ENCODE data around the gene LCORL. TPM values are rescaled to one million over a fixed set of nuclear protein-coding genes. Genes with fewer than 3 reads are reported as not detected.

Gene LCORL
- total RNA-seq, 4 donors from 2014 or later = 26.4 to 45.9 (median 33.8) TPM

DNA sequence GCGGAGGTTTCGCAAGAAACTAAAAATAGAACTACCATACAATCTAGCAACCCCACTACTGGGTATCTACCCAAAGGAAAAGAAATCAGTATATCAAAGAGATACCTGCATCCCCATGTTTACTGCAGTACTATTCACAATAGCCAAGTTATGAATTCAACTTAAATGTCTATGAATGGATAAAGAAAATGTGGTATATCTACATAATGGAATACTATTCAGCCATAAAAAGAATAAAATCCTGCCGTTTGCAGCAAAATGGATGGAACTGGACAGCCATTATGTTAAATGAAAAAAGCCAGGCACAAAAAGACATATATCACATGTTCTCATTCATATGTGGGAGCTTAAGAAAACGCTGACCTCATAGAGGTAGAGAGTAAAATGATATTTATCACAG lies 65.3 kb downstream of the LCORL start:
- DNase-seq = no peak
- H3K27me3 ChIP-seq = no peaks in the 10 kb centered on the region
- WGBS, 2 donors = 97 to 98% methylated on average over 4 of the region's 4 CpGs
- no peak overlapping the region for H3K27ac ChIP-seq
- no peak overlapping the region for H3K4me3 ChIP-seq (replicated peaks in 1 of 3)
- no peaks in the 10 kb centered on the region for H3K4me1 ChIP-seq
- peaks cover 0 to 3% of the 10 kb centered on the region in 2 donors for H3K36me3 ChIP-seq
- H3K9me3 ChIP-seq = no peaks in the 10 kb centered on the region
- no peak for TF ChIP-seq POLR2A (IDR thresholded peaks at IDR 0.05)
- TF ChIP-seq, protein P1, sequence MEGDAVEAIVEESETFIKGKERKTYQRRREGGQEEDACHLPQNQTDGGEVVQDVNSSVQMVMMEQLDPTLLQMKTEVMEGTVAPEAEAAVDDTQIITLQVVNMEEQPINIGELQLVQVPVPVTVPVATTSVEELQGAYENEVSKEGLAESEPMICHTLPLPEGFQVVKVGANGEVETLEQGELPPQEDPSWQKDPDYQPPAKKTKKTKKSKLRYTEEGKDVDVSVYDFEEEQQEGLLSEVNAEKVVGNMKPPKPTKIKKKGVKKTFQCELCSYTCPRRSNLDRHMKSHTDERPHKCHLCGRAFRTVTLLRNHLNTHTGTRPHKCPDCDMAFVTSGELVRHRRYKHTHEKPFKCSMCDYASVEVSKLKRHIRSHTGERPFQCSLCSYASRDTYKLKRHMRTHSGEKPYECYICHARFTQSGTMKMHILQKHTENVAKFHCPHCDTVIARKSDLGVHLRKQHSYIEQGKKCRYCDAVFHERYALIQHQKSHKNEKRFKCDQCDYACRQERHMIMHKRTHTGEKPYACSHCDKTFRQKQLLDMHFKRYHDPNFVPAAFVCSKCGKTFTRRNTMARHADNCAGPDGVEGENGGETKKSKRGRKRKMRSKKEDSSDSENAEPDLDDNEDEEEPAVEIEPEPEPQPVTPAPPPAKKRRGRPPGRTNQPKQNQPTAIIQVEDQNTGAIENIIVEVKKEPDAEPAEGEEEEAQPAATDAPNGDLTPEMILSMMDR (IDR thresholded peaks at IDR 0.05) = no peak
- intact Hi-C loops (cut with DNase I) = no loop called here

DNA sequence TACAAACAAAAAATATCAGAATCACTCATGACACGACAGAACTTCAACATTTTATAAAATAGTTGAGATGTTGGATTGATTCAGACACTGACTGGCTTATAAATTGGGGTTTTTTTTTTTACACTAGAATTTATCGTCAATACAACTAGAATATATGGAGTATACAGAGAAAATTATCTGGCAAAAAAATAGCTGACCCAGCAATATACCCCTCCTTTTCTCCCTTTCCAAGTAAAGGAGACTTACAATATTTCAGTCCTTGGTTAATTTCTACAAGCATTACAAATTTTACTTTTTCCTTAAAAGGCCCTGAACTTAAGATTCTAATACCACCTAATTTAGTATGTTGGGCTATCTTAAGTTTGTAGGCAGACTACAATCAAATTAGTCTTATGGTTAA lies 76.3 kb downstream of the LCORL start:
- intact Hi-C loops (cut with DNase I) = no loop called here
- no peaks in the 10 kb centered on the region for H3K27me3 ChIP-seq
- no peaks in the 10 kb centered on the region for H3K36me3 ChIP-seq
- TF ChIP-seq, protein P1 (IDR thresholded peaks at IDR 0.05) = no peak
- TF ChIP-seq POLR2A (IDR thresholded peaks at IDR 0.05) = no peak
- DNase-seq = no peak
- no peaks in the 10 kb centered on the region for H3K4me1 ChIP-seq
- H3K4me3 ChIP-seq (replicated peaks in 1 of 3) = no peak overlapping the region
- no peaks in the 10 kb centered on the region for H3K9me3 ChIP-seq
- 95 to 98% methylated on average over 2 of the region's 2 CpGs for WGBS, 2 donors
- no peak overlapping the region for H3K27ac ChIP-seq

DNA sequence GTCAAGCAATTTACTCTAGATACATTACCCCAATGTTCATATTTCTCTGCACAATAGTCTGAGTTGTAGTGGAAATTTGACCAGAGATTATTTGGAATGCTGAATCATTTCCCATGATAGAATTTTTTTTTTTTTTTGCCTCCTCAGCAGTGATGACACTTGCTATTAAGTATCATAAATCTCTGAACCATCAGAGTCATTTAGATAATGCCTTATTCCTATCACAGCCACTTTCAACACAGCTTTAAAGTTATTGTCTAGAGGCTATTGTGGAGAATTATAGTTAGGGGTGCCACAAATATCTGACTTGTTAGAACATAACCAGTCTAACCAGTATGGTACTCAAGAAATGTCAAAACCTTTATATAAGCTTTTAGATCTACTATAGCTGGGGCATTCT lies 79.8 kb downstream of the LCORL start:
- Histone ChIP-seq H3K36me3 (no peaks in the 10 kb centered on the region), H3K4me3 (replicated peaks in 1 of 3) (no peak overlapping the region), H3K4me1 (no peaks in the 10 kb centered on the region), H3K27me3 (no peaks in the 10 kb centered on the region), H3K27ac (no peak overlapping the region), H3K9me3 (no peaks in the 10 kb centered on the region)
- no peak for DNase-seq
- TF ChIP-seq POLR2A (IDR thresholded peaks at IDR 0.05) = no peak
- TF ChIP-seq, protein P1 (IDR thresholded peaks at IDR 0.05) = no peak
- intact Hi-C loops (cut with DNase I) = no loop called here

DNA sequence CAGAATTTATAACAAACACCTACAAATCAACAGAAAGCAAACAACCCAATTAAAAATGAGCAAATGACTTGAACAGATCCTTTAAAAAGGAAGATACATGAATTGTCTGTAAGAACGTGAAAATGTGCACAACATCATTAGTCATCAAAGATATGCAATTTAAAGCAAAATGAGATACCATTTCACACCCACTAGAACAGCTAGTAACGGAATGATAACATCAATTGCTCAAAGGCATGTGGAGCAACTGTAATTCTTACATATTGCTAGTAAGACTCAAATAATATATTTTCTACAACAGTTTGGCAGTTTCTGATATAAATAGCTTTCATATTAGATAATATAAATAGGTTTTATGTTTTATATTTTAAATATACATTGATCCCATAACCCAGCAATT lies 82.5 kb downstream of the LCORL start:
- Histone ChIP-seq H3K9me3 (no peaks in the 10 kb centered on the region), H3K4me1 (no peaks in the 10 kb centered on the region), H3K27me3 (no peaks in the 10 kb centered on the region), H3K4me3 (replicated peaks in 1 of 3) (no peak overlapping the region), H3K27ac (no peak overlapping the region), H3K36me3 (no peaks in the 10 kb centered on the region)
- 91 to 93% methylated on average over 2 of the region's 2 CpGs for WGBS, 2 donors
- intact Hi-C loops (cut with DNase I) = no loop called here
- DNase-seq = no peak
- TF ChIP-seq POLR2A (IDR thresholded peaks at IDR 0.05) = no peak
- TF ChIP-seq, protein P1 (IDR thresholded peaks at IDR 0.05) = no peak

DNA sequence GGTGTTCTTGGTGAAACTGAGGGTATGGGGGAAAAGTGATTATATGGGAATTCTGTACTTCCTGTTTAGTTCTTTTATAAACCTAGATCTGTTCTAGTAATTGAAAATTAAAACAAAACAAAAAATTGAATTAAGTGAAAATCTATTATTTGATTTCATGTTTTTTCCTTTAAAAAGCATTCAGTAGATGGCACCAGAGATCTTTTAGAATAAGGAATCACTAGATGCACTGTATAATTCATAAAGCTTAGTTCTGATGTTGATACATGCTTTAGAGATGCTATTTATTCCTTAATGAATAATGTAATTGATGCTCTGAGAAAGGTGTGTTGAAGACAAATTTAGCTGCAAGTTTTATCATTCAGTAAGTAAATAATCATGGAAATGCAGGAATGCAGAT lies 87.3 kb downstream of the LCORL start:
- no peak for DNase-seq
- Histone ChIP-seq H3K4me3 (replicated peaks in 1 of 3) (no peak overlapping the region), H3K9me3 (no peaks in the 10 kb centered on the region), H3K36me3 (no peaks in the 10 kb centered on the region), H3K27me3 (no peaks in the 10 kb centered on the region), H3K27ac (no peak overlapping the region), H3K4me1 (no peaks in the 10 kb centered on the region)
- TF ChIP-seq POLR2A (IDR thresholded peaks at IDR 0.05) = no peak
- TF ChIP-seq, protein P1 (IDR thresholded peaks at IDR 0.05) = peak in 1 of 6 experiments; percentile 3
- intact Hi-C loops (cut with DNase I) = no loop called here

All from thyroid gland (tissue), 4 donors.